Measurements from ENCODE around the gene SSC5D.

DNA sequence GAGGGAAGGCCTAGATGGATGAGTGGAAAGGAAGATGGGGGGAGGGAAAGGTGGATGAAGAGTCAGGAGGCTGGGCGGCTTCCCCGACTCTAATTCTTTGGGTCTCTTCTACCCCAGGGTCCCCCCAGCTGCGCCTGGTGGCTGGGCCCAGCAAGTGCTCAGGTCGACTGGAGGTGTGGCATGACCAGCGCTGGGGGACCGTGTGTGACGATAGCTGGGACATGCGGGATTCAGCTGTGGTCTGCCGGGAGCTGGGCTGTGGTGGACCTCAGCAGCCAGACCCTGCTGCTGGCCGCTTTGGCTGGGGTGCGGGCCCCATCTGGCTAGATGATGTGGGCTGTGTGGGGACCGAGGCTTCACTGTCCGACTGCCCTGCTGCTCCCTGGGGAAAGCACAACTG is 9.5 kb downstream of the SSC5D start:
- TF ChIP-seq EP300 (IDR thresholded peaks at IDR 0.05; ENCODE audit: borderline replicate concordance in 1 of 2, low read depth in 1 of 2, low read length in 1 of 2) (no peak), JUND (IDR thresholded peaks at IDR 0.05) (no peak), TEAD4 (IDR thresholded peaks at IDR 0.05; ENCODE audit: borderline replicate concordance, insufficient read depth) (no peak), SIN3A (IDR thresholded peaks at IDR 0.05; ENCODE audit: borderline replicate concordance, low read depth, low read length) (no peak)
- TF ChIP-seq, protein P1, sequence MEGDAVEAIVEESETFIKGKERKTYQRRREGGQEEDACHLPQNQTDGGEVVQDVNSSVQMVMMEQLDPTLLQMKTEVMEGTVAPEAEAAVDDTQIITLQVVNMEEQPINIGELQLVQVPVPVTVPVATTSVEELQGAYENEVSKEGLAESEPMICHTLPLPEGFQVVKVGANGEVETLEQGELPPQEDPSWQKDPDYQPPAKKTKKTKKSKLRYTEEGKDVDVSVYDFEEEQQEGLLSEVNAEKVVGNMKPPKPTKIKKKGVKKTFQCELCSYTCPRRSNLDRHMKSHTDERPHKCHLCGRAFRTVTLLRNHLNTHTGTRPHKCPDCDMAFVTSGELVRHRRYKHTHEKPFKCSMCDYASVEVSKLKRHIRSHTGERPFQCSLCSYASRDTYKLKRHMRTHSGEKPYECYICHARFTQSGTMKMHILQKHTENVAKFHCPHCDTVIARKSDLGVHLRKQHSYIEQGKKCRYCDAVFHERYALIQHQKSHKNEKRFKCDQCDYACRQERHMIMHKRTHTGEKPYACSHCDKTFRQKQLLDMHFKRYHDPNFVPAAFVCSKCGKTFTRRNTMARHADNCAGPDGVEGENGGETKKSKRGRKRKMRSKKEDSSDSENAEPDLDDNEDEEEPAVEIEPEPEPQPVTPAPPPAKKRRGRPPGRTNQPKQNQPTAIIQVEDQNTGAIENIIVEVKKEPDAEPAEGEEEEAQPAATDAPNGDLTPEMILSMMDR (IDR thresholded peaks at IDR 0.05), result no peak
- TF ChIP-seq, protein P2, sequence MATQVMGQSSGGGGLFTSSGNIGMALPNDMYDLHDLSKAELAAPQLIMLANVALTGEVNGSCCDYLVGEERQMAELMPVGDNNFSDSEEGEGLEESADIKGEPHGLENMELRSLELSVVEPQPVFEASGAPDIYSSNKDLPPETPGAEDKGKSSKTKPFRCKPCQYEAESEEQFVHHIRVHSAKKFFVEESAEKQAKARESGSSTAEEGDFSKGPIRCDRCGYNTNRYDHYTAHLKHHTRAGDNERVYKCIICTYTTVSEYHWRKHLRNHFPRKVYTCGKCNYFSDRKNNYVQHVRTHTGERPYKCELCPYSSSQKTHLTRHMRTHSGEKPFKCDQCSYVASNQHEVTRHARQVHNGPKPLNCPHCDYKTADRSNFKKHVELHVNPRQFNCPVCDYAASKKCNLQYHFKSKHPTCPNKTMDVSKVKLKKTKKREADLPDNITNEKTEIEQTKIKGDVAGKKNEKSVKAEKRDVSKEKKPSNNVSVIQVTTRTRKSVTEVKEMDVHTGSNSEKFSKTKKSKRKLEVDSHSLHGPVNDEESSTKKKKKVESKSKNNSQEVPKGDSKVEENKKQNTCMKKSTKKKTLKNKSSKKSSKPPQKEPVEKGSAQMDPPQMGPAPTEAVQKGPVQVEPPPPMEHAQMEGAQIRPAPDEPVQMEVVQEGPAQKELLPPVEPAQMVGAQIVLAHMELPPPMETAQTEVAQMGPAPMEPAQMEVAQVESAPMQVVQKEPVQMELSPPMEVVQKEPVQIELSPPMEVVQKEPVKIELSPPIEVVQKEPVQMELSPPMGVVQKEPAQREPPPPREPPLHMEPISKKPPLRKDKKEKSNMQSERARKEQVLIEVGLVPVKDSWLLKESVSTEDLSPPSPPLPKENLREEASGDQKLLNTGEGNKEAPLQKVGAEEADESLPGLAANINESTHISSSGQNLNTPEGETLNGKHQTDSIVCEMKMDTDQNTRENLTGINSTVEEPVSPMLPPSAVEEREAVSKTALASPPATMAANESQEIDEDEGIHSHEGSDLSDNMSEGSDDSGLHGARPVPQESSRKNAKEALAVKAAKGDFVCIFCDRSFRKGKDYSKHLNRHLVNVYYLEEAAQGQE (IDR thresholded peaks at IDR 0.05; ENCODE audit: low read depth, low read length), result no peak
- TF ChIP-seq, protein P3, sequence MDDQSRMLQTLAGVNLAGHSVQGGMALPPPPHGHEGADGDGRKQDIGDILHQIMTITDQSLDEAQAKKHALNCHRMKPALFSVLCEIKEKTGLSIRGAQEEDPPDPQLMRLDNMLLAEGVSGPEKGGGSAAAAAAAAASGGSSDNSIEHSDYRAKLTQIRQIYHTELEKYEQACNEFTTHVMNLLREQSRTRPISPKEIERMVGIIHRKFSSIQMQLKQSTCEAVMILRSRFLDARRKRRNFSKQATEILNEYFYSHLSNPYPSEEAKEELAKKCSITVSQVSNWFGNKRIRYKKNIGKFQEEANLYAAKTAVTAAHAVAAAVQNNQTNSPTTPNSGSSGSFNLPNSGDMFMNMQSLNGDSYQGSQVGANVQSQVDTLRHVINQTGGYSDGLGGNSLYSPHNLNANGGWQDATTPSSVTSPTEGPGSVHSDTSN (IDR thresholded peaks at IDR 0.05), result no peak
